Loucy (cell line): ENCODE results near the gene RIN3.

ENCODE experiments used
- H2AFZ ChIP-seq: fragments of 200-600 bp; sonication (generic); 2 replicates; pipeline ENCODE4 v1.6.0; 2016; ENCODE audit warnings: antibody characterized with exemption, mild to moderate bottlenecking, low read length, moderate library complexity
- H3F3A ChIP-seq: fragments of 200-600 bp; 2 replicates; pipeline ENCODE4 v1.6.0; 2016; ENCODE audit warnings: antibody characterized with exemption, low read depth, mild to moderate bottlenecking
- H3K27me3 ChIP-seq: fragments of 200-600 bp; sonication (generic); 2 replicates; pipeline ENCODE4 v1.6.1; 2014; ENCODE audit warnings: low read length, mild to moderate bottlenecking; ENCODE audit not compliant: insufficient read depth, poor library complexity, severe bottlenecking
- H3K36me3 ChIP-seq: fragments of 200-600 bp; sonication (generic); 2 replicates; pipeline ENCODE4 v1.6.1; 2016; ENCODE audit warnings: low read length; ENCODE audit not compliant: insufficient read depth
- H3K4me1 ChIP-seq: fragments of 200-600 bp; sonication (generic); 2 replicates; pipeline ENCODE4 v1.5.1; 2014; ENCODE audit warnings: low read length, mild to moderate bottlenecking; ENCODE audit not compliant: insufficient read depth, poor library complexity, severe bottlenecking
- H3K4me2 ChIP-seq: fragments of 200-600 bp; sonication (generic); 2 replicates; pipeline ENCODE4 v1.6.0; 2014; ENCODE audit warnings: antibody characterized with exemption, low read length, low read depth, mild to moderate bottlenecking; ENCODE audit not compliant: poor library complexity, severe bottlenecking
- H3K4me3 ChIP-seq: fragments of 200-600 bp; sonication (generic); 2 replicates; pipeline ENCODE4 v1.5.1; 2014; ENCODE audit warnings: low read length, mild to moderate bottlenecking, mixed read lengths; ENCODE audit not compliant: poor library complexity, severe bottlenecking
- H3K79me2 ChIP-seq: fragments of 200-600 bp; sonication (generic); 2 replicates; pipeline ENCODE4 v1.6.1; 2014; ENCODE audit warnings: low read length; ENCODE audit not compliant: insufficient read depth
- H3K9ac ChIP-seq: fragments of 200-600 bp; sonication (generic); 2 replicates; pipeline ENCODE4 v1.6.0; 2014; ENCODE audit warnings: mild to moderate bottlenecking, low read depth, low read length, moderate library complexity; ENCODE audit not compliant: poor library complexity, severe bottlenecking
- H3K9me2 ChIP-seq: fragments of 200-600 bp; sonication (generic); replicated peaks from 2 replicates; pipeline ENCODE4 v1.6.1; 2016; ENCODE audit warnings: low read depth, low read length, mixed read lengths
- H3K9me3 ChIP-seq: fragments of 200-600 bp; sonication (generic); 2 replicates; pipeline ENCODE4 v1.6.1; 2014; ENCODE audit warnings: mild to moderate bottlenecking, antibody characterized with exemption, low read length, low read depth; ENCODE audit not compliant: insufficient read depth
- H4K20me1 ChIP-seq: fragments of 200-600 bp; sonication (generic); 2 replicates; pipeline ENCODE4 v1.6.0; 2014; ENCODE audit warnings: antibody characterized with exemption, low read length, mild to moderate bottlenecking; ENCODE audit not compliant: insufficient read depth, poor library complexity, severe bottlenecking
- CTCF ChIP-seq: fragments of 200-600 bp; sonication (generic); conservative IDR thresholded peaks from 2 replicates; pipeline ENCODE4 v1.5.1; 2014; ENCODE audit warnings: mild to moderate bottlenecking, antibody characterized with exemption, low read length
- EZH2phosphoT487 ChIP-seq: fragments of 200-600 bp; IDR thresholded peaks from 2 replicates; pipeline ENCODE4 v1.6.1; 2018; ENCODE audit warnings: antibody characterized with exemption, mild to moderate bottlenecking, moderate library complexity, borderline replicate concordance

RIN3 gene

GRCh38 chr14:92472860-92473259 lies 40.7 kb upstream of the RIN3 start:
- peaks cover 10% of the 10 kb centered on the region for H3K4me1 ChIP-seq
- no peaks in the 10 kb centered on the region for H3K9me2 ChIP-seq
- no peaks in the 10 kb centered on the region for H3K27me3 ChIP-seq
- H3K4me2 ChIP-seq: no peak overlapping the region
- no peaks in the 10 kb centered on the region for H4K20me1 ChIP-seq
- H3K79me2 ChIP-seq: no peaks in the 10 kb centered on the region
- no peak overlapping the region for H3K4me3 ChIP-seq
- no peaks in the 10 kb centered on the region for H3K36me3 ChIP-seq
- H3F3A ChIP-seq: no peaks in the 10 kb centered on the region
- H3K9me3 ChIP-seq: no peaks in the 10 kb centered on the region
- TF ChIP-seq CTCF (no peak), EZH2phosphoT487 (no peak)
- no peak overlapping the region for H3K9ac ChIP-seq
- no peak overlapping the region for H2AFZ ChIP-seq

GRCh38 chr14:92473261-92473968 lies 40.2 kb upstream of the RIN3 start:
- Histone ChIP-seq H3K4me2 (no peak overlapping the region), H3K9me3 (no peaks in the 10 kb centered on the region), H3K36me3 (no peaks in the 10 kb centered on the region), H3K27me3 (no peaks in the 10 kb centered on the region), H4K20me1 (no peaks in the 10 kb centered on the region), H2AFZ (no peak overlapping the region), H3K4me1 (peaks cover 10% of the 10 kb centered on the region), H3K4me3 (no peak overlapping the region), H3K9ac (no peak overlapping the region), H3F3A (no peaks in the 10 kb centered on the region), H3K9me2 (no peaks in the 10 kb centered on the region), H3K79me2 (no peaks in the 10 kb centered on the region)
- TF ChIP-seq EZH2phosphoT487: no peak
- TF ChIP-seq CTCF: no peak

GRCh38 chr14:92473969-92474535 lies 39.5 kb upstream of the RIN3 start:
- no peaks in the 10 kb centered on the region for H4K20me1 ChIP-seq
- H3F3A ChIP-seq: no peaks in the 10 kb centered on the region
- H3K36me3 ChIP-seq: no peaks in the 10 kb centered on the region
- H3K4me3 ChIP-seq: no peak overlapping the region
- H3K9ac ChIP-seq: no peak overlapping the region
- H3K27me3 ChIP-seq: no peaks in the 10 kb centered on the region
- peaks cover 10% of the 10 kb centered on the region for H3K4me1 ChIP-seq
- no peaks in the 10 kb centered on the region for H3K9me2 ChIP-seq
- no peak for TF ChIP-seq CTCF
- no peak for TF ChIP-seq EZH2phosphoT487
- no peak overlapping the region for H3K4me2 ChIP-seq
- H3K79me2 ChIP-seq: no peaks in the 10 kb centered on the region
- H2AFZ ChIP-seq: no peak overlapping the region
- H3K9me3 ChIP-seq: peaks cover 3% of the 10 kb centered on the region; the same call in 1 of the 2 replicates
